Dermis blood vessel endothelial cell (primary cell): ENCODE measurements around the gene MRPL28. TPM values are rescaled to one million over a fixed set of nuclear protein-coding genes. Genes with fewer than 3 reads are reported as not detected.
"Not testable (repeated sequence)": the region's sequence is repeated elsewhere in the genome, so short reads cannot be mapped to it uniquely, and the experiment has no call there.

Experiments
- DNase-seq: peaks from one replicate; pipeline ENCODE4 v3.0.0; 2010
- total RNA-seq: library from RNA; depleted of rRNA; stranded (reverse); fragments of >200 nt; gene quantifications from 2 replicates; pipeline ENCODE4 v1.2.3, GENCODE V29; 2014

Gene MRPL28
- total RNA-seq, 1 donor from 2014 or later = 103 TPM

DNA sequence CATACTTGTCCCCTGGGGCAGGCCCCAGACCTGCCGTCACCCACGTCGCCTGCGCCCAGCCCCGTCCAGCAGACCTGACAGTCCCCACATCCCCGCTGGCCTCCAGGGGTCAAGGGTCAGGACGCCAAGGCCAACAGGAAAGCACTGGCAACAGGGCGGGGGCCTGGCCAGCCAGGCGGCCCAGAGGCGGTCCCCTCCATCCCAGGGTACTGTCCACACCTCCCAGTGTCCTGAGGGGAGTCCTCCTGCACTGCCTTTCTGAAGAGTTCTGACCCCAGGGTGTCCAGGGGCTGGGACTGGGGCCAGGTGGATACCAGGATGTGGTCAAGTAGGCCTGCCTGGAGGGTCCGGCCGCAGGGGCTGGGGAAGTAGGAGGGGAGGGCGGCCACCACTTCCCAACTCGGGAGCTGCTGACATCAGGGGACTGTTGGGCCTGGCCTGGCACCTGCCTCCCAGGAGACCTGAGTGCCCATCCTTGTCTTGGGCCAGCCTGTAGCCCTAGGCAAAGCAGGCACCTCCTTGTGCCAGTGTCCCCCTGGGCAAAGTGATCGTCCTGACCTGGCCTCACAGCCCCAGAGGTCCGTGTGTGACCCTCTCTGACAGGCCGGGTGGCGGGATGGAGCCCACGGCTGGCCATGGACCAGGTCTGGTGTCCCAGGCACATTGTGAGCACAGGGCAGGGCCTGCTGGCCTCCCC lies 11.1 kb downstream of the MRPL28 start:
- DNase-seq = no peak

DNA sequence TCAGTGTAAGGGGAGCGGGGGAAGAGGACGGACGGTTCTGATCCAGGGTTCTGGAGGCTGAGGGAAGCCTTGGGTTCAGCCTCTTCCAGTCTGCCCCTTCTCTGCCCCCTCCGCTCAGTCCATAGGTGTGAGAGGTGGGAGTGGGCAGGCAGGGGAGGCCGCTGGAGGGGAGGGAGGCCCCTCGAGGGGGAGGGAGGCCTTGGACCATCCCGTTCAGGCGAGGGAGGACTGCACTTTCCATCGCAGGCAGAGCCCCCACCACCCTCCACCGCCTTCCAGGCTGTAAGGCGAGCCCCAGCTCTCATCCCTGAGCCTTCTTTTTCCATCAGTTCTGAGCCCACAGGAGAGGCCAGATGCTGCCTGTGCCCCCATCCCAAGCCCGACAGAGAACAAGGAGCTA lies 13.6 kb downstream of the MRPL28 start:
- DNase-seq = no peak

DNA sequence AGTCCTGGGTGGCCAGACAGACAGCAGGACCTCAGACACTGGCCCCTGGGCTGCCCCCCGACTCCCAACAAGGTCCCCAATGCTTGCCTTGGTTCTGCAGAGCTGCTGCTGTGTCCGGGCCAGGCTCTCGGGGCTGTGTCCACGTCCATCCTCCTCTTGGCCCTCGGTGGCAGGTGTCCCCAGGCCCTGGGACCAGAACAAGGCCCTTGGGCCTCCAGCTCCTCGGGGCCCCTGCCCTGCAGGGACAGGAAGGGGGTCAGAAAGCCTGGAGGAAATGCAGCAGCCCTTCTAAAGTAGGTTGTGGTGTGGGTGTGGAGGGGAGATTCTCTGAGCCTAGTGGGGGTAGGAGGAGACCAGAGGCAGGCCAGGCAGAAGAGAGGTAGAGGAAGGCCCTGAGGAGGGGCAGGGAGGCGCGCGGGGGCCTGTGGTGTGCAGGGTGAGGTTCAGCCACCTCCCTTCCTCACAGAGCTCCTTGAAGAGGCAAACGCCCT lies 15.3 kb downstream of the MRPL28 start:
- no peak for DNase-seq

DNA sequence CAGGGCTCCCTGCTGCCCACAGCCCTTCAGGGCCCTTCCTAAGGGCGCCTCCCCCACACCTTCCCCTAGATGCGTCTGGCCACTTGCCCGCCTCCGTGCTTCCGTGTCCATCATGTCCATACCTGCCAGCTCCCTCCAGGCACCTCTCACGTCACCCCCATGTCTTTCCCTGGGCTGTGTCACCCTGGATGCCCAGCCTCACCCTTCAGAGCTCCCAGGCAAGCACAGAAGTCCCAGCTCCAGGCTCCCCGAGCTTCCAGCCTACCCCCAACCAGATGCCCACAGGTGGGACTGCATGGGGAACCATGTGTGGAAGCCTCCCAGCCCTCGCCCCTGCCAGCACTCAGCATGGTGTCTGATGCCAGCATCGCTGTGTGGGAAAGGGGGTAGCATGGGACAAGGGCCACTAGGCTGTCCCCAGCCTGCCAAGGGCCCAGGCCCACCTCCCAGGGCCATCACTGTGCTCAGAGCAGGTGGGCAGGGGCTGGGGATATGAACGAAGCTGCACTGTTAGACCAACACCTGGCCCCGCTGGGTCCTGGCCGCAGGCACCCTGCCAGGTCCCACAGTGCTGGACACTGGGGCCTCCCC lies 16.0 kb downstream of the MRPL28 start:
- no peak for DNase-seq

DNA sequence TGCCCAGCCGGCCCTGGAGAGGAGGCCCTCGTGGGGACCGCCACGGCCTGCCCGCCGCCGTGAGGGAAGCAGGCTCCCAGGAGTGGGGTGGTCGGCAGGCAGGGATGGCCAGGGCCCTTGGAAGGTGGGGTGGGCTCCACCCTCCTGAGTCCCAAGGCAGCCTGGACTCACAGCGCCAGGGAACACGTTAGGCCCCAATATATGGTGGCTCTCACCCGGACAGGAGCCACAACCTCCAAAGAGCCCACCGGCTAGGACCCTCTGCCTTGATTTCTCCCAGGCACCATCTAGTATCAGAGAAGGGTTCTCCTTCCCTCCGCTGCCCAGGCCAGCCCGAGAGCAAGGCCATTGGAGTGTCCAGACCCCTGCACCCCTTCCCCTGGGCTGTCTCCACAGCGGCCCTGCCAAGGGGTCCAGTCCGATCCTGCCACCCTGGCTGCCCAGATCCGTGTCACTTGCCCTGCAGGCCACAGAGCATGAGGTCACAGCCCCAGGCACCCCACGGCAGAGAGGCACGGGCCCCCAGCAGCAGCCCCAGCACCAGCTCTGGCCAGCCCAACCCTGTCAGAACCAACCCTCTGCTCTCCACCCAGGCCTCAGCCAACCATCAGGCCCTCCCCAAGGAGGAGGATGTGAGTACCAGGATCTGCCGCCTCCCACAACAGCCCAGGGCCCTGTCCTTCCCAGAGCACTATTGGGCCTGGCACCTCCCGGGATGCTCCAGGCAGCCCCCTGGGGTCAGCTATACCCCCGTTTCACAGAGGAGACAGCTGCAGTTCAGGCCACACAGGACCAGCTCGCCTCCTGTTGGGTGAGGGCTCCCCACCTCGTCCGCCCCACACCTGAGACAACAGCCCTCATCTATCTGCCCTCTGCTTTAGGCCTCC lies 16.7 kb downstream of the MRPL28 start:
- DNase-seq = no peak

DNA sequence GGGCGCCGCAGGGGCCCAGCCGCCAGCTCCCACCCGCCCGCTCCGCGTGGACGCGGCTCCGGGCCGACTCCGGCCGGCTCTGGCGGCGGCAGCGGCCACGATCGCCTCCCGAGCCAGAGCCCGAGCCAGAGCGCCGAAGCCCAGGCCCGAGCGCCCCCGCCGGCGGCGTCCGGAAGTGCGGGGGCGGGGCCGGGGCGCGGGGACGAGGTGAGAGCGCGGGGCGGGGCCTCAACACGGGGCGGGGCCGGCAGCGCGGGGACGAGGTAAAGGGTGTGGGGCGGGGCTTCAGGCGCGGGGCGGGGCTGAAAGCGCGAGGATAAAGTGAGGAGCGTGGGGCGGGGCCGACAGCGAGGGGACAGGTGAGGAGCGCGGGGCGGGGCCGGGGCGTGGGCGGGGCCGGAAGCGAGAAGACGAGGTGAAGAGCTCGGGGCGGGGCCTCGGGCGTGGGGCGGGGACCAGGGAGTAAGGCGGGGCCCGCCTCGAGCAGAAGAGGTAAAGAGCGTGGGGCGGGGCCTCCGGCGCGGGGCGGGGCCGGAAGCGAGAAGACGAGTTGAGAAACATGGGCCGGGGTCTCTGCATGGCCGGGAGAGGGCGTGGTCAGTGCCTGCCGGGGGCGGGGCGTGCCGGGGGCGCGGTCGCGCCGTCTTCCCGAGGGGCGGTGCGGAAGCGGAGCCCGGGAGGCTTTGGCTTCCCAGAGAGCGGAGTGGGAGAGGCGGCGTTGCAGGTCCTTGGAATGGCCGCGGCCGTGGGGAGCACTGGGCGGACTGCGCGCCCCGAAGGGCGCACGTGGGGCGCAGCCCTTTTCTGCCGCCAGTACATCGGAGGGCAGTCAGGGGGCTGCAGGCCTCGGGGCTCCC lies 17.6 kb downstream of the MRPL28 start, which contains the start of gene AXIN1:
Gene AXIN1 (minus strand): TSS at position 177 of the 857 bp plus-strand sequence. CDS start 5,698 bp downstream, outside the sequence.
- DNase-seq = peak; percentile 88

DNA sequence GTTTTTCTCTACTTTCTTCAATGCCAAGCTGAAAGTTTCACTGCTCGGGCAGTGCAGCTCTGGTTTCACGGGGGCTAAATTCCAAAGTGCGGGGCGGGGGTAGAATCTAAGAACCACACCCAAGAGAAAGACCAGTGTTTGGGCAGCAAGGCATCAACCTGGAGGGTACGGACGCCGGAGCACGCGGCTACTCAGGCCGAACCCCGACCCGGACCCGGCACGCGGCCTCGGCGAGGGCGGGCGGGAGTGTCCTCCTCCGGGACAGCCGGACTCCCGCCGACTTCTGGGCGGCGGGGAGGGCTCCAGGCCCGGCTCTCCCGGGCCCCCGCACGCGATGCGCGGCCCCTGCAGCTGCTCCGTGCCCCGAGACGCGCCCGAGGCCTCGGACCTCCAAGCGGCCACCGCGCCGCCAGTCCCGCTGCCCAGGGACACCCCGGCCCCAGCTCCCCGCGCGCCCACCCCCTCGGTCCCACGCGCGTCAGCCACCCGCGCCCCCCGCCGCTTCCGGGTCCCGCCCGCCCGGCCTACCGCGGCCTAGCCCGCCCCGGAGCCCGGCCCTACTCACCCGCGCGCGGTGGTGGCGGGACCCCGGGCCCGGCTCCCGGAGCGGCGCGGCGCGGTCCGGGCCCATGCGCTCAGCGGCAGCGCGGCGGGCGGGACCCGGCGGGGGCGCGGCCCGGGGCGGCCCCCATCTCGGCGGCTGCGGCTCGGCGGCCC lies 18.4 kb downstream of the MRPL28 start:
- peak; percentile 17 for DNase-seq

DNA sequence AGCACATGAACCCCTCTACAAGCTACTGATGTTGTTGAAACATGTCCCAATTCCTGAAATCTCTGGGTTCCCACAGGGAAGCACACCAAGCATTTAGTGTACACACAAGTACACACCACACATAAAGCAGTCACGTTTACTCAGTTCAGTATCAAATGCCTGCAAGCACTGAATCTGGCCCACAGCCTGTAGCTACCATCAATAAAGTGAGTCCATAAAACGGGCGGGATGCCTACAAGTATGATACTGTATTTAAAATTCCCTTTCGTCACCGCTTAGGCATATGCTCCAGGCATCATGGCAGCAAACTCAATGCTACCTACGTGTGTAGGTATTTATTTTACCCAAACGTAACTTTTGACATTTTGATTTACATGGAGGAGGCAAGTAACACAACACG lies 20.1 kb downstream of the MRPL28 start:
- no peak for DNase-seq

DNA sequence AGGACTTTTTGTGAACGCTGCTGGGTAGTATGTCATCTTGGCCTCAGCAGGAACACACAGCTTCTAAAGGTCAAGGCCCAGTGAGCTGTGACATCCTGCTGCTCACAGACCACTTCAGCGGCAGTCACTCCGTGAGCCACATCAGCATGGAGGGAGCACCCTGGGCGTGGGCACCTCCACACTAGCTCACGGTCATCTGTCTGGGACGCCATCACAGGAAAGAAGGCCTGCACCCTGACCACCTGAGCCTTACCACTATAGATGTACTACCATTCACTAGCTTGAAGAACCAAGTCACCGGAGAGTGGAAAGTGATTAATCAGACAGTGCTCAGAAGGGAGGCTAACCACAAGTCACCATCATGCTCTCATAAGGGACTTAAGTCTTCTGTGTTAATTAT lies 21.1 kb downstream of the MRPL28 start:
- no peak for DNase-seq

DNA sequence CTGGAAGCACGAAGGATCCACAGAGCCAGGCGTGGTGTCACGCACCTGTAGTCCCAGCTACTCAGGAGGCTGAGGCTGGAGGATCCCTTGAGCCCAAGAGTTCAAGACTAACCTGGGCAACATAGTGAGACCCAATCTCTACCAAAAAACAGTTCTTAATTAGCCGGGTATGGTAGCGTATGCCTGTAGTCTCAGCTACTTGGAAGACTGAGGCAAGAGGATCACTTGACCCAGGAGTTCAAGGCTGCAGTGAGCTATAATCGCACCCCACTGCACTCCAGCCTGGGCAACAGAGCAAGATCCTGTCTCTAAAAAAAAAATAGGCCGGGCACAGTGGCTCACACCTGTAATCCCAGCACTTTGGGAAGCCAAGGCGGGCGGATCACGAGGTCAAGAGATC lies 21.8 kb downstream of the MRPL28 start:
- DNase-seq = not testable (repeated sequence)

DNA sequence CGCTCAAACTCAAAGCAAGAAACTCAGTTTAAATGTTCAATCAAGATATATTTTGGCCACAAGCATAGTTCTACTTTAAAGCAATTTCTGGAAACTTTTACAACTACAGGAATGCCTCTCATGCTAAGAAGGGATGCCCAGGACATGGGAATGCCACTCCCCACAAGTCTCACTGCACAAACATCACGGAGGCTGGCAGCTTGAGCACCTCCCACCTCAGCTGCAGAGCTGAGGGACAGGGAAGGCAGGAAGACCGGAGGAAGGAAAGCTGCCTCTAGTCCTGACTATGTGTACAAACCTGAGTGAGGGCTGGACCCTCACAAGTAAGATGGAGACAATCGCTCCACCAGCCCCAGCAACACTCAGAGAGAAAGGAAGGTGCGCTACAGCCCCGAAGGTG lies 23.1 kb downstream of the MRPL28 start:
- DNase-seq = no peak

DNA sequence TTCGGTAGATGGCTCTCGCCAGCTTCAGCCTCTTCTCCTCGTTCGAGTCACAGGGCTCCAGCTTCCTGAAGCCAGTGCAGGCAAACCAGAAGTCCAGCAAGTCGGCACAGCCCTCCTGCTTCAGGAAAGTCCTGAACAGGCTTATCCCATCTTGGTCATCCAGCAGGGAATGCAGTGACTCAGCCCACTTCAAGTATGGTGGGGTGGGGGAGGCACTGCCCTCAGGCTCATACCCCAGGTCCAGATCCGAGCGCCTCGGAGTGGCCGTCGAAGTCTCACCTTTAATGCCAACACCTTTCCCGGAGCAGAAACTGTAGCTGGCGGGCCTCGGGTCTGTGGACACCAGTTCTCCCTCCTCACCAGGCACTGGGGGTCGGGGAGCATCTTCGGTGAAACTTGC lies 23.8 kb downstream of the MRPL28 start:
- peak; percentile 40 for DNase-seq

DNA sequence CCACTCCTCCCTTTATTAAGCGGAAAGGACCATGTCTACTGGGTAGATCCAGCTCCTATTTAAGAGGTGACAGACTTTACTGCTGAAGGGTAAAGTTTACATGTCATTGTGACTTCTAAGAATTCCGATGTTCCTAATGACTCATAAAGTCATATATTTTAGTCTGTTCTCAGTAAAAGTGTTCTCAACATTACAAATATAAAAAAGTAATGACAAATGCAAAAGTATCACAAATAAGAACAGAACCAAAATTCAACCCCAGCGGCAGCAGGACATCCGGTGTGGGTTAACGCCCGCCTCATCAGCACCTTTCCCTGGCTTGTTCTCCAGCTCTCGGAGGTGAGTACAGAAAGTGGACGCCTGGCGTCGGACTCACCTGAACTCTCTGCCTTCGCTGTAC lies 24.6 kb downstream of the MRPL28 start:
- no peak for DNase-seq

DNA sequence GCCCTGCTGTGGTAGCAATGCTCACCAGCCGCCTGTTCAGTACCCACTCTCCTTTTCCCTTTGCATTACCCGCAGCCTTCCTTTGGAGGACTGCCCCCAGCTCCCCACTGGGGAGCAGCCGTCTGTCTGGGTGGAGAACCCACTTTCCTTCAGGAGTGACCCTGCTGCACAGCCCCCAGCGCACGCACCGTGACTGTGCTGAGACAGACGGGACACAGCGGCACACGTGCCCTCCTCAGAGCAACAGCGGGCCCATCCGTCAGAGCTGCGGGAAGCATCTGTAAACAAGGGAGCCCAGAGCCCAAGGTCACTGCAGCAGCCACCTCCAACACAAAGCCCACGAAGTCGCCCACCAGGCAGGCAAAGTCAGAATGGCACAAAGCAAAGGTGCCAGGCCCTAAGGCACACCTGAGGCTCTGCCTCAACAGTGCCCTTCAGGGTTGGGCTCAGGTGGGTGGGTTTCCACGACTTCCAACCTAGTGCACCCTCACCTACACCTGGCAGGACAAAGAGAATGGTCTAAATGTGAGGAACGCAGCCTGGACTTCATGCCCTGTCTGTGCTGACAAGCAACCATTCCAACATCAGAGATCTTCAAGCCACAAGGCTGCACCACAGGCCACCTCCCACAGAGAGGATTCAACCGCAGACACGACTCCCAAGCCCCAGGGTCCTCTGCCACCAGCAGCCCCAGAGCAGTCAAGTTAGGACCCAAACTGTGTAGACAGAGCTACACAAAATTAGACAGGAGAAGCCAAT lies 27.7 kb downstream of the MRPL28 start:
- no peak for DNase-seq

DNA sequence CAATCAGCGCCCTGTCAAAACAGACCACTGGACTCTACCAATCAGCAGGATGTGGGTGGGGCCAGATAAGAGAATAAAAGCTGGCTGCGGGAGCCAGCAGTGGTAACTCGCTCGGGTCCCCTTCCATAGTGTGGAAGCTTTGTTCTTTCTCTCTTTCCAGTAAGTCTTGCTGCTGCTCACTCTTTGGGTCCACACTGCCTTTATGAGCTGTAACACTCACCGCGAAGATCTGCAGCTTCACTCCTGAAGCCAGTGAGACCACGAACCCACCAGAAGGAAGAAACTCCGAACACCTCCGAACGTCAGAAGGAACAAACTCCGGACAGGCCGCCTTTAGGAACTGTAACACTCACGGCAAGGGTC lies 28.4 kb downstream of the MRPL28 start:
- DNase-seq = not testable (repeated sequence)

DNA sequence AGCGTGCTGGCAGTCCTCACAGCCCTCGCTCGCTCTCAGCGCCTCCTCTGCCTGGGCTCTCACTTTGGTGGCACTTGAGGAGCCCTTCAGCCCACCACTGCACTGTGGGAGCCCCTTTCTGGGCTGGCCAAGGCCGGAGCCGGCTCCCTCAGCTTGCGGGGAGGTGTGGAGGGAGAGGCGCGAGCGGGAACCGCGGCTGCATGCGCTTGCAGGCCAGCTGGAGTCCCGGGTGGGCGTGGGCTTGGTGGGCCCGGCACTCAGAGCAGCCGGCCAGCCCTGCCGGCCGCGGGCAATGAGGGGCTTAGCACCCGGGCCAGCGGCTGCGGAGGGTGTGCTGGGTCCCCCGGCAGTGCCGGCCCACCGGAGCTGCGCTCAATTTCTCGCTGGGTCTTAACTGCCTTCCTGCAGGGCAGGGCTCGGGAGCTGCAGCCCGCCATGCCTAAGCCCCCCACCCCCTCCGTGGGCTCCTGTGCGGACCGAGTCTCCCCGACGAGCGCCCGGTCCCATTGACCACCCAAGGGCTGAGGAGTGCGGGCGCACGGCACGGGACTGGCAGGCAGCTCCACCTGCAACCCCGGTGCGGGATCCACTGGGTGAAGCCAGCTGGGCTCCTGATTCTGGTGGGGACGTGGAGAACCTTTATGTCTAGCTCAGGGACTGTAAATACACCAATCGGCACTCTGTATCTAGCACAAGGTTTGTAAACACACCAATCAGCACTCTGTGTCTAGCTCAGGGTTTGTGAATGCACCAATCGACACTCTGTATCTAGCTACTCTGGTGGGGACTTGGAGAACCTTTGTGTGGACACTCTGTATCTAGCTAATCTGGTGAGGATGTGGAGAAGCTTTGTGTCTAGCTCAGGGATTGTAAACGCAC lies 29.0 kb downstream of the MRPL28 start:
- DNase-seq = not testable (repeated sequence)

DNA sequence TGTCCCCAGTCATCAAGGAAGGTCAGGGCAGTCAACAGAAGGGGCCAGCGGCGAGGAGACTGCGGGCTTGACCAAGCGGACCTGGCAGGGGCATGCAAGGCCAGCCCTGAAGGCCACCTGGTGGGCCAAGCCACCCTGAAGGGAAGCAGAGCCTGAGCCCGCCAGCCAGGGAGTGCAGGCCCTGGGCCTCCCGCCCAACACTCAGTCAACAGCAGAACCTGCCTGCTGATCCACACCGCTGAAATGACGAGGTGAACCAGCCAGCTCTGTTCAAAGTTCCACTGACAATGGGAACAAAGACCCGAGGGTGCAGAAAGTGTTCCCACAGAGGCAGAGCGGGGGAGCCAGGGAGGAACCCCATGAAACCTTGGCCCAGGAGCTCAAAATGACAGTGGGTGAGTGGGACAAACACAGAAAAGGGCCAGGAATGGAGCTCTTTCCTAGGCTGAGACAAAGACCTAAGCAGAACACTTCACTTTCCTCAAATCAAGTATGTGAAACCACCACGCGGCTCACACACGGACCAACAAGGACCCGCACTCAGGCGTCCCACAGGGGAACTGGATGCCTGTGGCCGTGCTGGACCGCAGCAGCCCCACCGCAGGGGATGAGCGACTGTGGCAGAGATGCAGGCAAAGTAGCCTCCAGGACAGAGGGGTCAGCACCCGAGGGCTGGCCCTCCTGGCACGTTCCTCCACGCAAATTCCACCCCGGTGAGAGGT lies 29.8 kb downstream of the MRPL28 start:
- DNase-seq = no peak

DNA sequence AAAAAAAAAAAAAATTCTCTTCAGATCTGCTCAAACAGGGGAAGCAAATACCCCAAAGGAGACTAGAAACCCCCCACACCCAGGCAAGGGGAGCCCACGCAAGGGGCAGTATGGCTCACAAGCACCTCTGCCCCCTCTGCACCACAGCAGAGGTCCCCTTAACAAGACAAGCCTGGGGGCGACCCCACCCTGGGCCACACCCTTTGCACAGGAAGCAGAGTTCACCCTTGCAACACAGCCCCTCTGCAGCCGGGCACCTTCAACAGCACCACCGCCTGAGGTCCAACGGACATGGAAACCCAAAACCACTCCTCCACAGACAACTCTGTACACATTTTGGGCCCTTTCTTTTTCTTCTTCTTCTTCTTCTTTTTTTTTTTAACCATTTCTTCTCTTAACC lies 30.7 kb downstream of the MRPL28 start:
- no peak for DNase-seq

DNA sequence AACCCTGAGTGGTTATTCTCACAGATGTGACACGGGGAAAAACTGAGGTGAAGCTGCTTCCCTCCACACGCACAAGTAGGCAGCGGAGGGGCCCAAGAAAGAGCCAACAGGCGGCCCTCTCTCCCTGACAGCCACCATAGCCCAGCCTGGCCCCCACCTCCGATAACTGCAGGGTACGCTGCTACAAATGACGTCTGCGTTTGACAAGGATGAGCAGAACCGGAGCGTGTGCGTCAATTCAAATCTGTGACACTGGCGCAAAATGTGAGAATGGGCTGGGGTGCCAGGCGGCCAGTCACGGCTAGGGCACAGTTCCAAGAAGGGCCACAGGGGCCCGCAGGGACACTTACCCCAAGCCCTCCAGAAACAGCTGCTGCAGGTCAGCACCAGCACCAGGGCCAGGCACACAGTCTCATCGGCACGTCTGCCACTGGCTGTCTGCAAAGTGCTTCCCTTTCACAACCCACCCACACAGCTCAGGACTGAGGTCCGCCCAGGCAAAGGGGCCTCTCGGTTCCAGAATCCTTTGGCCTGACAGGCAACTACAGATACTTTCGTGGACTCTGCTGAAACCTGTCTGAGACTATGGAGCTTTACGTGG lies 32.3 kb downstream of the MRPL28 start:
- no peak for DNase-seq
